Testis (tissue), 2 donors: ENCODE results near the gene TACC3.

Source experiments
- CTCF ChIP-seq, 3 experiments: fragments of 450-650 bp in 2 of 3; fragments of 200-600 bp in 1 of 3; sonication (generic) in 1 of 3; IDR thresholded peaks; one replicate each; pipeline ENCODE4 v1.5.1; 2016 to 2019; ENCODE audit warnings: antibody characterized with exemption in 3 of 3, mild to moderate bottlenecking in 2 of 3, moderate library complexity in 1 of 3
- POLR2A ChIP-seq: fragments of 450-650 bp; IDR thresholded peaks from one replicate; pipeline ENCODE4 v1.6.1; 2017; ENCODE audit warnings: antibody characterized with exemption, mild to moderate bottlenecking, moderate library complexity

GRCh38 chr4:1743551-1743950 lies 22.2 kb downstream of the TACC3 start:
- TF ChIP-seq CTCF (IDR thresholded peaks at IDR 0.05) = no peak
- TF ChIP-seq POLR2A = no peak
